Activated CD8-positive, alpha-beta memory T cell treated with anti-CD3 and anti-CD28 coated beads for 24 hours (primary cell): ENCODE measurements around the gene KANSL1.
"Not testable (repeated sequence)": the region's sequence is repeated elsewhere in the genome, so short reads cannot be mapped to it uniquely, and the experiment has no call there.

Experiments
- DNase-seq: peaks from one replicate; pipeline ENCODE4 v3.0.0-alpha.2; 2020

The KANSL1 gene

GRCh38 chr17:46011711-46012505 lies 181.3 kb downstream of the KANSL1 start:
- no peak for DNase-seq

- no peak for DNase-seq
Measured at GRCh38 chr17:46010597-46011186, 182.5 kb downstream of the KANSL1 start.

- no peak for DNase-seq
Measured at GRCh38 chr17:46009681-46010596, 183.3 kb downstream of the KANSL1 start.

- DNase-seq = no peak
Measured at GRCh38 chr17:46008591-46008990, 184.6 kb downstream of the KANSL1 start.

GRCh38 chr17:46007461-46007965 lies 185.7 kb downstream of the KANSL1 start:
- no peak for DNase-seq

GRCh38 chr17:46006082-46006481 lies 187.1 kb downstream of the KANSL1 start:
- not testable (repeated sequence) for DNase-seq

- no peak for DNase-seq
Measured at GRCh38 chr17:46003907-46004748, 189.1 kb downstream of the KANSL1 start.

GRCh38 chr17:46002973-46003316 lies 190.3 kb downstream of the KANSL1 start:
- DNase-seq = no peak

GRCh38 chr17:46002311-46002972 lies 190.8 kb downstream of the KANSL1 start:
- DNase-seq = peak; percentile 91

GRCh38 chr17:46001390-46002310 lies 191.6 kb downstream of the KANSL1 start:
- no peak for DNase-seq

GRCh38 chr17:46000757-46001156 lies 192.5 kb downstream of the KANSL1 start:
- no peak for DNase-seq

- DNase-seq = no peak
Measured at GRCh38 chr17:46000292-46000691, 192.9 kb downstream of the KANSL1 start.

GRCh38 chr17:45999900-46000290 lies 193.3 kb downstream of the KANSL1 start:
- DNase-seq = no peak

- no peak for DNase-seq
Measured at GRCh38 chr17:45998987-45999899, 194.0 kb downstream of the KANSL1 start, which contains the start of gene STH. Gene STH, plus strand, starts transcription at chr17:45999250. Its CDS starts 30 bp downstream, at chr17:45999280.

GRCh38 chr17:45997624-45998023 lies 195.6 kb downstream of the KANSL1 start:
- DNase-seq = no peak

- no peak for DNase-seq
Measured at GRCh38 chr17:45997166-45997565, 196.1 kb downstream of the KANSL1 start.

GRCh38 chr17:45996282-45996937 lies 196.8 kb downstream of the KANSL1 start:
- DNase-seq = no peak

GRCh38 chr17:45995627-45996270 lies 197.5 kb downstream of the KANSL1 start:
- no peak for DNase-seq
